HG02759 (cell line): ENCODE results near the gene RNF224.

Experiments
- ATAC-seq: cut with Tn5 transposase; IDR thresholded peaks from one replicate; pipeline ENCODE4 v1.9.1; 2021; ENCODE audit warnings: mild to moderate bottlenecking, moderate library complexity; ENCODE audit not compliant: unreplicated experiment

RNF224 gene

DNA sequence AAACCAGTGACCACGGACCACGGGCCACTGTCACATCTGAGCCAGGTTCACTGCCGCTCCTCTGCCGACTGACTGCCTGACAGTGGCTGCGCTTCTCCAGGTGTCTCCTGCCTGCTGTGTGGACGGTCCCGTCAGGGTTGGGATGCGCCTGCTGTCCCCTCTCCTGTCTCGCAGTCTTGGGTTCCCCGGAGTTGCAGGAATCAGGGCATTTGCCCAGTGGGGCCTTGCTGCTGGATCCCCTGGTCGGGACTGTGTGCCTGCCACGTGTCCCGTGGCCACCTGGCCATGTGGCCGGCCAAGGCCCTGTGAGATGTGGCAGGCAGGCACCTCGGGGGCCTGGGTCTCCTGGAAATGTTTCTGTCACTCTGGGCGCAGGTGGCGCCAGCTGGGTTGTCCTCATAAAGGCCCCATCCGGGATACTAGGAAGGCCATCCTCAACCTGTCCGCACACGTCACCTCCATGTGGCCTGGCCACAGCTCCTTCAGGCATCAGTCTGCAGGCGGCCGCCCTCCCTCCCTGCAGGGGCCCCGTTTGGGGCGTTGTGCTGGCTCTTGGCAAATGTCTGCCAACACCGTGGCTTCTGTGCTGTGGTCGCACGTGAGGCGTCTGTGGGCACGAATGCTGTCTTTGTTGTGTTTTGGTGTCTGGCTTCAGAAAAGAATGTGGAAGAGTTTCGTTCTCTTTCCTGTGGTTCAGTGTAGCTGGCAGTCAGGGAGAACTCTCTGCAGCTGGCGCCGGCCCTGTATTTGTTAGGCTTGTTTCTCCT, 43.8 kb downstream of the RNF224 start:
- no peak for ATAC-seq

- ATAC-seq: no peak
These were observed 44.4 kb downstream of the RNF224 start for GRCh38 chr9:137271696-137272076.

DNA sequence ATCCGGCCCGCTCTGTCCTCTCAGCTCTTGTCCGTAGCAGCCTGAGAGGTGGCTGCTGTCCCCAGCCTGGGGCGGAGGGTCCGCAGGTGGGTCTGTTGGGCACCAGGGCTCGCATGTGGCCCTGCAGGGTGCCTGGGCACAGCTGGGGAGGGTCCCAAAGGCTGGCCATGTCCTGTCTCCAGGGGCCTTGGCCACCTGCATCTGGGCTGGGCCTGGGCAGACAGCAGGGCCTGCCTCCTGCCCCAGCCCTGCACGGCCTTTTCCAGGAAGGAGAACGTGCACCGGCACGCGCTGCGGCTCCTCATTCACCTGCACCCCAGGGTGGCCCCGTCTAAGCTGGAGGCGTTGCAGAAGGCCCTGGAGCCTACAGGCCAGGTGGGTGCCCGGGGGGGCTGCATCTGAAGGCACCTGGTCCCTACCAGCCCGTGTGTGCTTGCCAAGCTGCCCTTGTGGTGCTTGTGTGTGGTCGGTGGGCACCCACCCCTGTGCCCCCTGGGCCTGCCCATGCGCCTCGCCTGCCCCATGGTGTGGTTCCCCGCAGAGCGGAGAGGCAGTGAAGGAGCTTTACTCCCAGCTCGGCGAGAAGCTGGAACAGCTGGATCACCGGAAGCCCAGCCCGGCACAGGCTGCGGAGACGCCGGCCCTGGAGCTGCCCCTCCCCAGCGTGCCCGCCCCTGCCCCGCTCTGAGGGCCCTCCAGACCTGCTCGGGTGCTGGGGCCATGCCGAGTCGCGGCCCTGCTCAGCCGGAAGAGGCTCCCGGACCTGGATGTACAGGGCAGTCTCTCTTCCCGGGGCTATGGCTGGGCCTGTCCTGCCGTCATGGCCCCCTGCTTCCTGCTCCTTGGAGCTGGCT, 45.2 kb downstream of the RNF224 start:
- ATAC-seq: no peak

- ATAC-seq: no peak
These were observed 45.8 kb downstream of the RNF224 start for GRCh38 chr9:137273095-137273490.

DNA sequence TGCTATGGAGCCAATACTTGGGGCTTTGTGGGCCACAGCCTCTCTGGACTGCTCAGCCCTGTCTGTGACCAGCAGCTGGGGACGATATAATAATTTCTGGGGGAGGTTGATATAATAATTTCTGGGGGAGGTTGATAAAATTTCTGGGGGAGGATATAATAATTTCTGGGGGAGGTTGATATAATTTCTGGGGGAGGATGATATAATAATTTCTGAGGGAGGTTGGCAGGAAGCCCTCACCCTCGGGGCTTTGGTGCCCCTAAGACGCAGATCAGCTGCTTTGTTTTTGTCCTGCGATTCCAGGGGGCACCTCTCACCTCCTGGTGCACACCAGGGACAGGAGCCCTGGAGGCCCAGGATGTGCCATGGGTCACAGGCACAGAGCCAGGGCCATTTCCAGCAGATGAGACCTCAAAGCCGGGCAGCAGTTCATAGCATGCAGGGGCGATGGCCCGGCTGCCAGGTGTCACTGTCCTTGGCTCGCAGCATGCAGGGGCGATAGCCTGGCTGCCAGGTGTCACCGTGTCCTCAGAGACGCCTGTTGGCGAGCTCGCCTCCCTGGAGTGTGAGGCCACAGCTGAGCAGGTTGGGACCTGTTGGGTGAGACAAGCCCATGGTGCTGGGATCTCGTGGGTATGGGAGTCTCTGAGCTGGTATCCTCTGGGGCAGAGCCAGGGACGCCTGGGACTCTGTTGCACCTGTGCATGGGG, 46.5 kb downstream of the RNF224 start:
- ATAC-seq: no peak

GRCh38 chr9:137275203-137275587, 47.9 kb downstream of the RNF224 start:
- no peak for ATAC-seq

DNA sequence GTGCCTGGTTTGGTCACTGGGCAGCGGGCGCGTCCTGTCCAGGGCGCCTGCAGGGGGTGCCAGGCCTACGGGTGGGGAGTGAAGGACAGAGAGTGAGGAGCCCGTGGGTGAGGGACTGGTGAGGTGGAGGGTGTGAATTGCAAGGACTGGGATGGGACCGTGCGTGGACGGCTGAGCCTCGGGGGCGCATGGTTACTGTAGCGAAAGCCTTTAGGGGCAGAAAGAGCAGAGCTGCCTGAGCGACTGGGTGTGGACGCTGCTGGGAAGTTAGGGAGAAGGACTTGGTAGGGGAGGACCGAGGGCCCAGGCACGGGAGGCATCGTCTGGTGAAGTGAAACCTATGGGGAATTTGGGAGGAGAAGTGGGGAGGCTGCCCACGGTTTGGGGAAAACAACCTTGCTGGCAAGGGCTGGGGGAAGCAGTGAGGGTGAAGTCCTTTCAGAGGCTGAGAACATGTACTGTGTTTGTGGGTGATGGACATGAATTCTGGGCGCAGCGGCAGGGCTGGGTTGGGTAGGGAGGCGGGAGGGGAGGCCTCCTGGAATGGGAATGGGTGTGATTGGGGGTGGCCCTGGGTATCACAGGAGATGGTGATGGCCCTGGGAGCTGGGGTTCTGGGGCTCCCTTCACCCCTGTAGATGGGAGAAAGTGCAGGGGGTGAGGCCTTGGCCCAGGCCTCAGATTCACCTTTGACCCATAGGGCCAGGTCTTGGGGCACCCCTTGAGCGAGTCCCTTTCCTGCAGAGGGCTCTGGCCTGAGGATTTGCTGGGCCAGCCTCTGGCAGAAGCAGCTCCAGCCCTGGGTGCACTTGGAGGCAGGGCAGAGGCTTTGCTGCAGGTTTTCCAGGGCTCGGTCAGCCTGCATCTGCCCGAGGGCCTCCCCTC, 48.5 kb downstream of the RNF224 start:
- no peak for ATAC-seq

- ATAC-seq: no peak
These were observed 49.4 kb downstream of the RNF224 start for GRCh38 chr9:137276473-137277328.

DNA sequence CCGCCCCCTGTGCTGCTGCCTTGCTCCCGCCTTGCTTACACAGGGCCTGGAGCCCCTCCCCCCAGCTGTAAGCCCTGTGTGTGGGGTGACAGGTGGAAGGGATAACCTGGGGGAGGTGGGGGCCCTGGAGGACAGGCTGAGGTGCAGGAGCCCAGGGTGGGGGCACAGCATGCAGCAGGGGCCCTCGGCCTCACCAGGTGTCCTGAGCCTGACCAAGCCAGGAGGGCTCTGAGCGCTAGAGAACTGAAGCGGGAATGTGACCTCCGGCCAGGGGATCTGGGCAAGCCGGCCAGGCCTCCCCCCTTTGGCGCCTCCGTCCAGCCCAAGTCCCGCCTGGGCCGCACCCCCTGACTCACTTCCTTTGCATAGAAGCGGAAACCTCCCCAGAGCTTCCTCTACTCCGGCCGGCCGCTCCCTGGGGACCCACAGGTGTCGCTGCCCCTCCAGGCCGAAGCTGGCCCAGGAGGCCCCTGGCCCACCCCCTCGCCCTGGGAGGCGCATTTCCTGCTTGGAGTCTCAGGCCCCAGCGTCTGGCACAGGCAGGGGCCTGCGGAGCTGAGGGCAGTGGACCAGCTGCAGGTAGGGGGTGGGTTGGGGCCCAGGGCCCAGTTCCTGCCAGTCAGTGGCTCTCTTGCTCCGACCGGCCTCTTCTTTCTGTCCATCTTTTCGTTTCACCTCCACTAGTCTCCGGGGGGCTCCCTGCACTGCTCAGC, 50.2 kb downstream of the RNF224 start, which contains the start of gene TOR4A:
TSS of gene TOR4A (plus strand) at position 398 of the 713 bp plus-strand sequence. CDS start 964 bp downstream, outside the sequence.
- peak; percentile 76 for ATAC-seq

- ATAC-seq: no peak
These were observed 50.9 kb downstream of the RNF224 start for GRCh38 chr9:137278061-137278701.
